Activated CD4-positive, CD25-positive, alpha-beta regulatory T cell treated with anti-CD3 and anti-CD28 coated beads, Interleukin-2, amount 50 U/mL, for 72 hours (primary cell): ENCODE measurements around the gene GJB3.
"Not testable (repeated sequence)": the region's sequence is repeated elsewhere in the genome, so short reads cannot be mapped to it uniquely, and the experiment has no call there.

Source experiments
- DNase-seq: peaks from one replicate; pipeline ENCODE4 v3.0.0; 2021

The GJB3 gene

DNA sequence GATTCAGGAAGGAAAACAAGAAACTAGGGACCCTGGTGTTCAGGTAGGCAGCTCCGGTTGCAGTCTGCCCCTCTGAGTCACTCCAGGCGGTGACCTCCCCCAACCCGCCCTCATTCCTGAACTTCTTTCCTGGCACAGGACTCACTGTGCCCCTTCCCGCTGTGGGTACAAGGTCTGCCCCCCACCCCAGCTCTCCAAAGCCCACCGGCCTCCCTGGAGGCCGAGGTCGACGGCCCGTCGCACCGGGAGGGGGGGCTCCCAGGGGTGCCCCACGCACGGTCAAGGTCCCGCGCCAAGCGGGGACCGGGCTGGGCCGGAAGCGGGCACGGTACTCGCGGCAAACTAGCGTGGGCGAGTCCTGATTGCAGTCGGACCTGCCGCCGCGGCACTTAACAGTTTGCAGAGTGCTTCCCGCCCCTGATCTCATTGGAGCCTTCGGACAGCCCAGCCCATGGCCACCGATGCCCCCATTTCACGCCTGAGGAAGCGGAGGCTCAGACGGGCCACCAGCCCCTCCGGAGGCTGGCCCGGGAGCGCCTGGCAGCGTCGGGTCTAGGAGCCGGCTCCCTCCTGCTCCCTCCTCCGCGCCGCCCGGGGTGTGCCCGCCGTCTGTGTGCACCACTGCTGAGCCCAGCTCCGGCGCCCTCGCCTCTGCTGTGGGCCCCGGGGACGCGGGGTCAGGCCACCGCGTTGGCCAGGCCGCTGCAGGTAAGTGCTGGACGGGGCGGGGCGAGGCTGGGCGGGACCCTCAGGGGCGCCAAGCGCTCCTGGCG lies at the start of gene GJB3:
Gene GJB3 (plus strand): TSS at position 144 of the 773 bp plus-strand sequence. CDS start 3,549 bp downstream, outside the sequence.
- DNase-seq: no peak

DNA sequence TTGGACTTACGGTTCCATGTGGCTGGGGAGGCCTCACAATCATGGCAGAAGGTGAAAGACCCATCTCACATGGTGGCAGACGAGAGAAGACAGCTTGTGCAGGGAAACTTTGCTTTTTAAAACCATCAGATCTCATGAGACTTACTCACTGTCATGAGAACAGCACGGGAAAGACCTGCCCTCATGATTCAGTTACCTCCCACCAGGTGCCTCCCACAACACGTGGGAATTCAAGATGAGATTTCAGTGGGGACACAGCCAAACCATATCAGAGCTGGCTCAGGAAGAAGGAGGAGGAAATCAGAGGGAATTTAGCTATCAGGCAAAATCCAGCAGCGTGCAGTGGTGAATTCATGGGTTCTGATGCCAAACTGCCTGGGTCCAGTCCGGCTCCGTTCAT lies 48.2 kb upstream of the GJB3 start:
- DNase-seq: not testable (repeated sequence)

DNA sequence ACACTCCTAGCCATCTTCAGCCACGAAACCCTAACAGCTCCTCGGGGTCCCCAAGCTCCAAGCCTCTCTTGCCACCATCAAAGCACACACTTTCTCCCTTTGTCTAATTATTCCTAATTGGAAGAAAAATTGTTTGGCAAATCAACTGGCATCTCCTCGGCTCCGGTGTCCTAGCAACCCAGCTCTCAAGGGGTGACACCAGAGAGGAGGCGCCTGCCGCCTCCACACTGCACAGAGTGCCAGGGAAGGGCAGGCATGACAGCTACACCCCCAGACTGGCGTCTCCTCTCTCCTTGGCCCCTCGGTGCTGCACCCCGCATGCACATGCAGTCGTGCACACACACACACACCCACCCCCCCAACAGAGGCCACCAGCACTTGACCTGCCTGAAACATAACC lies 44.3 kb upstream of the GJB3 start:
- no peak for DNase-seq

DNA sequence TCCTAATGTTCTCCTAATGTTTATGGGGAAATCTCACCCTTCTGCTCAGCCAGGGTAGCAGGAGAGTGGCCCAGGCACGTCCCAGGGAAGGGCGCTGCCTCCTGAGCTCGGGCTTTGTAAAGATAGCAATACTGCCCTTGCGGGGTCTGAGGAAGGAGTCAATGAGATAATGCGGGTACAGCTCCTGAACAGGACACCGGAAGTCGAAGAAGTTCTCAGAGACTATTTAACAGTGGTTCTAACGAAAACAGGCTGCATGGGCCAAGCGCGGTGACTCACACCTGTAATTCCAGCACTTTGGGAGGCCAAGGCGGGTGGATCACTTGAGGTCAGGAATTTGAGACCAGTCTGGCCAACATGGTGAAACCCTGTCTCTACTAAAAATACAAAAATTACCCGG lies 43.8 kb upstream of the GJB3 start:
- not testable (repeated sequence) for DNase-seq

DNA sequence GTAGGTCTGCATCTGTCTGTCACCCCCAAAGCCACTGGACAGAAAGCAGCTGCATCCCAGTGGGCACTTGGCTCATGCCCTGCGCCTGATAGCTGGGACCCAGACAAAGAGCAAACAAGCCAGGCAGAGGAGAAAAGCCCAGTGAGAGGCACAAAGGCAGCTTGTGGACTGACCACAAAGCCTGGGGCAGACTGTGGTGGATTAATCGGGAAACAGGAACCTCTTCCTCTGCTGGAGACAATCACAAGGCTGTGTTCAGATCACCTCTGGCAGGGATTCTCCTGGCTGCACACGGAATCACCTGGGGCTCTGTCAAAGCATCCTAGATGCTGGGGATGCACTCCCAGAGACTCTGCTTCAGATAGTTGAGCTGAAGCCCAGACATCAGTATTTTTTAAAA lies 41.4 kb upstream of the GJB3 start:
- DNase-seq: no peak

DNA sequence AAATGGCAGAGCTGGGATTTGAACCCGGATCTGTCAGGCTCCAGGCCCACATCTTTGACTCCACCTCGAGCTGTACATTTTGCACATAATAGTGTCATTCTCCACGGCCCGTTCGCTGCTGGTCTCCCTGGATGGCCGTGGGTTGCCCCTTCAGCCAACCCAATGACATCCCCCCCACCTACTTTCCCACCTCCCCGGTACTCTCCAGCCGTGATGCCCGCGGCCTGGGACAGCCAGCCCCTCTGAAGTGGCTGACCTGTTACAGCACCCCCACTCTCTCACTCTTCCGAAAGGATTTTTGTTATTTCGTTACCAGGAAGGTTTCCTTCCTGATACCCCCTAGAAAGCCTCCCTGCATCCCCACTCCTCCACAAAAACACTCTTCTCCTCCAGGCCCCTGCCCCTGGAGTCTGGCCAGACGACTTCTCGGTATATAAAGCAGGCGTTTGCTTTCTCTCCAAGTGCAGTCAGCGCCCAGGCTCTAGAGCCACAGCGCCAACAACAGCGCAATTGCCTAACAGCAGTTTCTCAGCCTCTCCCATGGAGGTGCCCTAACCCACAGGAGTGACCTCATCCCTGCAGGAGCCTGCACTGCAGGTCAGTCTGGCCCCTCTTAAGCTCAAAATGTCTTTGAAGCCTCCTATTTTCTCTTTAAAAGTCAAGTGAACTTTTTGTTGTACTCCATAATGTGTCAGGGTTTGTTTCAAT lies 40.7 kb upstream of the GJB3 start:
- DNase-seq: no peak

DNA sequence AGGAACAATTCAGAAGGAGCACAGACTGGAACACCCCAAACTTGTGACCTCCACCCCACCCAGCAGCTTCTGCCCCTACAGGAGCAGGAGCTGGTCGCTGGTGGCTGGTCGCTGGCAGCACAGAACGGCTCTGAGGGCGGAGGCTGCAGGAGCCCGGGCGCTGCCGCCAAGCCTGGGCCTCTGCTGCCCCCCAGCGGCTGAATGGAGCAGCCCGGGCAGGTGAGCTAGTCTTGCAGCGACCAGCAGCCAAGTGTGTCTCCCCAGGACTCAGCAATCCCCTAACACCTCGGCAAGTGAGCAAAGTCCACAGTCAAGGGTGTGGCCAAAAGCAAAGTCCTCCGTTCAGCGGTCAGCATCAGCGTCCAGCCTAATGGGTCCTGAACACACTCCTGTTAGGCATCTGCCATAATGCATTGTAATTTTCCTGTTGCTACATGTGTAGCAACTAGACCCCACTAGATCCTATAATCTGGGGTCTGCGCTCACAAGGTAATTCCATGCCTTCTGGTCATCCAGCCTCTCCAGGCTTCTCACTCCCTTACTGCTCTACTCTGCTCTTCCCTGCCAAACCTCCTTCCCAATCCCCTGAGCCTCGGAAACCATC lies 38.2 kb upstream of the GJB3 start:
- DNase-seq: peak; percentile 87

DNA sequence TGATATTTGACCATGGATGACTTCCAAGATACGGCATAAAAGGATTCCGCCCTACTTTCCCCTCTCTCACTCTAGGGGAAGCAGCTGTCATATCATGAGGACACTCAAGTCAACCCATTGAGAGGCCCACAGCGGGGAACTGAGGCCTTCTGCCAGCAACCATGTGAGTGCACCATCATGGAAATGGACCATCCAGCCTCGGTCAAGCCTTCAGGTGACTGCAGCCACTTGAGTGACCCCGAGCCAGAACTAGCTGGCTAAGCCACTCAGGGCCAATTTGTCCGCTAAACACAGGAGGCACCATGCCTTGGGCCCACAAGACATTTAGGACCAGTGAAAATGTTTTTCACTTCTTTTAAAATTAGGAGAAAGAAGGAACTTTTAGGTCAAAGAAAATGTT lies 37.2 kb upstream of the GJB3 start:
- no peak for DNase-seq

DNA sequence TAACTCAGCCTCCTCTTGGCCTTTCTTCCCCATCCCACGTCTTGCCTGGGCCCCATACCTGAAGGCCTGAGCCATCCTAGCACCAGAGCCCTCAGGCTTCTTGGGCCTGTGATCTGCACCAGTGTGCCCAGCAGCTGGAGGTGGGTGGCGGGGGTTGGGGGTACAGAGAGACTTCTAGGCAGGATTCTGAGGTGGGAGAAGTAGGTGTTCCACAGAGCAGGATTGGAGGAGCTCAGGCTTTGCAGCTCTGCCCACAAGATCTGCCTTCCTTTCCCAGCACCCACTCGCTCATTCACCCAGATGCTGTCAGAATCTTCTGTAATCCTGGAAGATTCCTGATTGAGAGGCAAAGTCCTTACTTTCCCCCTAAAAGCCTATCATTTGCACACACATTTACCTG lies 36.2 kb upstream of the GJB3 start:
- no peak for DNase-seq

DNA sequence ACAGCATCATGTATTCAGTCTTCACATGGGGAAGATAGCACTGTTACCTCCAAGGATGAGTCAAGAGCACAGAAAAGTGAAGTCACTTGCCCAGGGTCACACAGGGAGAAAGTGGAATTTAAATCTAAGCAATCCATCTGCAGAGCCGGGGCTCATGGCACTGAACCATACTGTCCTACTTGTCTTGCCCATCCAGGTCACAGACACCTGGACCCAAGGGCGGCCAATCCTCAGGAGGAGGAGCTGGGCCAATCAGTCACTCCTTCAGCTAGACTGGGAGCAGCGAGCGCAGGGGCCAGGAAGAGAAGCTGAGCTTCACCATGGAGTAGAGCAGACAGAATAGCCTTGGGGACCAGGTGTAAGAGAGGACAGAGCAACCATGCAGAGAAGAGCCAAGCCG lies 35.3 kb upstream of the GJB3 start:
- DNase-seq: no peak

DNA sequence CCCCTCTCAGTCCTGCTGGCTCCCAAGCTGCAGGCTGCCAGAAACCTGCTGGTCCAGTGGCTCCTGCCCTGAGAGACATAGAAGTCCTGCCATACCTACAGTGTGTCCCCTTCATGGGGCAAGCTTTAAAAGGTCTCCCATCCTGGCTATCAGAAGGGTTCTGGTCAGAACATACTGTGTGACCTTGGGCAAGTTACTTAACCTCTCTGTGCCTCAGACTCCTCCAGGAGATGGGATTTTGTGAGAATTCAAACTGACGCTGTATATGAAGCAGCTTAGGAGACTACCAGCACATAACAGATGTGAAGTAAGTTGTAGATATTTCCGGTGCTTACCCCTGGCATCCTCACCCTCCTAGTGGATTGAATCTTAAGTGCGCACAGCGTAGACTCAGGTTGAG lies 34.9 kb upstream of the GJB3 start:
- no peak for DNase-seq

DNA sequence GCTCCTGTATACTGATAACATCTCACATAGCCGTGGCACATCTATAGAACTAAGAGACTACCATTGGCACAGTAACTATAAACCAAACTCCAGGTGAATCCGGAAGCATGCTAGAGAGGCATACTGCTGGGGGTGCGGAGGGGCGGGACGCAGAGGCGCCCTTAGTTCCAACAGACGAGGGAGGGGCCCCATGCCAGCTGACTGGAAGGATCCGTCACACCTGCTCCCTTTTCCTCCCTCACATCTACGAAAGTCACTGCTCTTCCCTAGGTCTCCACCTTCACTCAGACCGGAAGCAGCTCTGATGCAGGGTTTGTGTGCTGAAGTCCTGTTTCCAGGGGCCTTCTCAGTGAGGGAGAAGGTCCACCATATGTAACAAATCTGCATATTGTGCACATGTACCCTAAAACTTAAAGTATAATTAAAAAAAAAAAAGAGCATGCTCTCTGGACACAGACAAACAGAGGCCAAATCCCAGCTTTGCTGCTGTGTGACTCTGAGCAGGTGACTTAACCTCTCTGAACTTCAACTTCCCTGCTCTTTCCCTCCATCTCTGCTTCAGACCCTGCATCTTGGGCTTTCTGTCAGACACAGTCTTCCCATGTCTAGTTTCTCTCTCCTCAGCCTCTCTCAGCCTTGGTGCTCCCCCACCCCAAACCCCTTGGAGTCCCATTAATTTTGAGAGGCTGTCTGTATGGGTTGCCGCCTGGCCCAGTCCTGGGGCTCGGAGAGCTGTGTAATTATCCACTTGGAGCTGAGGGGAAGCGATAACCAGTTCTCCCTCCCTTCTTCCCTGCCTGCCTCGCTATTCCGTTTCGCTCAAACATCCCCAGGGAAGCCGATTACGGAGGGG lies 34.0 kb upstream of the GJB3 start:
- no peak for DNase-seq

DNA sequence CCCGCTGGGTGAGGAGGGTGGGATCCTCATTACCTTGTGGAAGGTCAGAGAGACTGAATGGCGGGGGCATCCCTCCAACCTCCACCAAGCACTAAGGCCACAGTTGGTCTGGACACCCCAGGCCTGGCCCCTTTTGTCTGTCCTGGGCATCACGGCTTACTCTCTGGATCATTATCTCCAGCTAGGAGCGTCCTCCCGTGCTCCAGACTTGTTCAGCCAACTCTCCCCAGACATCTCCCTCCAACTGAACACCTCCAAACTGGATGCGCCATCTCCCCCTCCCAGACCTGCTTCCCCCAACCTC lies 33.4 kb upstream of the GJB3 start:
- DNase-seq: no peak

DNA sequence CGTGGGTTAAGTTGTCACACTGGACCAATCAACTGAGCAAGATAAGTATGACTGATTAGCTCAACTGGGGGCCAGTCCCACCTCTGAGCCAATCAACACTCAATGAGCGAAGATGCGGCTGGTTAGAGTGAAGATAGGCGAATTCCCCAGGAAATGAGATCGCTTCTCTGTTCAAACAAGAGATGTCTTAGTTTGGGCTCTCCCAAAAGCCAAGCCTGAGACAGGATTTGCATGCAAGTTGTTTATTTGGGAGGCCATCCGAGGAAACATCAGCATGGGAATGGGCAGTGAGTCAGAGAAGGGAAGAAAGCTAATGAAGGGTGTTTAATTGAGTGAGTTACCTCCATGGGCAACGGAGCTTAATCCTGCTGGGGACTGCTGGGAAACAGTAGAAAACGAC lies 31.0 kb upstream of the GJB3 start:
- no peak for DNase-seq

DNA sequence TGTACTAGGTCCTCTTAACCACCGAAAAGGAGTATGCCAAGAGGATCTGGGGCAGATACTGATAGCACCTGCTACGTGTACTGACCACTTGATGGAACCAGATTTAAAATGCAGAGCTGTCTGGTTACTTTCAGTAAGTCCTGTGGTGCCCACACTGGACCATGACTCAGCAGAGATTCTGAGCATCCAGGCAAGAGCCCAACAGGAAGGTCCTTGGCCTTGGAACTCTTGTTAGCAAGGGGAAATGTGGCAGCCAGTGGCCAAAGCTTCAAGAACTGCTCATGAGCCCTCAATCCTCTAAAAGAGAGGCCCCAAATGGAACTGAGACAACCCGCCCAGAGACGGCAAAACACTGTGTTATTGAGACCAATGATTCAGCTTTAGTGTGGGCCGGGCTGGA lies 30.4 kb upstream of the GJB3 start:
- no peak for DNase-seq

DNA sequence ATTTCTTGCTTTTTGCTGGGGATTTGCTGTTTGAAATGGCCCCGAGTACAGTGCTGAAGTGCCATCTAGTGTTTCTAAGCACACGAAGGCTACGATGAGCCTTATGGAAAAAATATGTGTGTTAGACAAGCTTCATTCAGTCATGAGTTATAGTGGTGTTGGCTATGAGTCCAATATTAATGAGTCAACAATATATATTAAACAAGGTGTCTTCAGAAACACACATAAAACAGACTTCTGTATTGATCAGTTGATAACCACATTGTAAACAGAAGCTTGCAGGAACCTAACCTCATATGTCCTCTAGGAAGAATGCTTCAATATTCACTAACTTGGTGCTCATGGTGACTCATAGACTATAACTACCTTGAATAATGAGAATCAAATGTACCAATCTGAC lies 27.9 kb upstream of the GJB3 start:
- DNase-seq: no peak

DNA sequence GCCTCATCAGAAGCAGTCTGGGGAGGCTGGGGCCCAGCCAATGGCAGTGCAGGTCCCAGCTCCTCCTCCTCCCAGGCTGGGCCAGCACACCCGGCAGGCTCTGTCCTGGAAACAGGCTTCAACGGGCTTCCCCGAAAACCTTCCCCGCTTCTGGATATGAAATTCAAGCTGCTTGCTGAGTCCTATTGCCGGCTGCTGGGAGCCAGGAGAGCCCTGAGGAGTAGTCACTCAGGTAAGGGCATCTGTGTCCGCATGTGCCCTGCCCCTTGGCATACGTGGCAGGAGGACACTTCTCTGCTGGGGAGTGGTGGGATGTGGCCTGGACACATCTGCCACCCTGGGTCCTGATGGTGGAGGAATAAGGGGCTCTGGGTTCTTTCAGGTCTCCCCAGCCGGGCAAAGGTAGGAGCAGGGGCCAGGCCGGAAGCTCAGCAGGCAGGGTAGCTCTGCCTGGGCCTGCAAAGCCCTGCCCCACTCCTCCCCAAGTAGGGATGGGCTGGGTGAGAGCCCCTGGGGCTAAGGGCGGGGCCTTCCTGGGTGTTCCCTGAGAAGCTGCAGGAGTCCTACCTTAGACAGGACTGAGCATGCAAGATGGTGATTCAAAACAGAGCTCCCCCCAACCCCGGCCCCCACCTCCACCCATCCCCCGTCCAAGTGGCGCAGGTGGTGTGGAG lies 25.9 kb upstream of the GJB3 start, which contains the start of gene GJB5:
Gene GJB5 (plus strand): TSS at position 84 of the 674 bp plus-strand sequence. CDS start 2,284 bp downstream, outside the sequence.
- DNase-seq: no peak

DNA sequence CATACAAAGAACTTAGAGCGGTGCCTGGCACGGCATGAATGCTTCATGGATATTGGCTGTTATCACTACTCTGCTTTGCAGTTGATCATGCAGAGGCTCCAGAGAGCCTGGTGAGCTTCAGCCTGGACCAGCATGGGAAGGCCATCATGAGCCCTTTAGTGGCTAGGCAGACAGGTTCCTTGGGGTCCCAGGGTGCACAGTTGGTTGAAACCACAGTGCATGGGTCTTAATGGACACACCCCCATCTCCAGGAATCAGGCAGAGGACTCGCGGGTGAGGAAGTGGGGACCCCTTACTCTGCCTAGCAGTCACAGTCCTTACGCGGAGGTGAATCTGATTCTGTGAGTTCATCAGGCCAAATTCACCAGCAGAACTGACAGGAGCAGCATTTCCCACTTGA lies 25.1 kb upstream of the GJB3 start:
- DNase-seq: no peak

DNA sequence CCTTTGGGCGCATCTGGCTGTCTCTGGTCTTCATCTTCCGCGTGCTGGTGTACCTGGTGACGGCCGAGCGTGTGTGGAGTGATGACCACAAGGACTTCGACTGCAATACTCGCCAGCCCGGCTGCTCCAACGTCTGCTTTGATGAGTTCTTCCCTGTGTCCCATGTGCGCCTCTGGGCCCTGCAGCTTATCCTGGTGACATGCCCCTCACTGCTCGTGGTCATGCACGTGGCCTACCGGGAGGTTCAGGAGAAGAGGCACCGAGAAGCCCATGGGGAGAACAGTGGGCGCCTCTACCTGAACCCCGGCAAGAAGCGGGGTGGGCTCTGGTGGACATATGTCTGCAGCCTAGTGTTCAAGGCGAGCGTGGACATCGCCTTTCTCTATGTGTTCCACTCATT lies 23.6 kb upstream of the GJB3 start:
- no peak for DNase-seq

DNA sequence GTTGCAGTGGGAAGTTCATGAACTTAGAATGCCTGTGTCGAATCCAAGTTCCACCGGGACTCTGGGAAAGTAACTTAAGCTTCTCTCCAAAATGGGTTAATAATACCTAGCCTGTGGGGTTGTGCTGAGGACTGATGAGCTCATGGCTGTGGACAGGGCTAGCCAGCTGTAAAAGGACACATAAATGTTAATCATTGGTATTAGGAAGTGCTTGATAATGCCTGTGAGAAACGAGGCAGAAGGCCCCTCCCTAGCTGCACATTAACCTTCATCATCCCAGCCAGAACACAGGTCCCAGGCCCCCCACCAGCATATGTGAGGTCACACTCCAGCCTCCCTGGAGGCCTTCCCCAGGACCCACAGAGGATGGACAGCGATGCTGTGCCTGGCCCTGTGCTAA lies 22.3 kb upstream of the GJB3 start:
- no peak for DNase-seq

DNA sequence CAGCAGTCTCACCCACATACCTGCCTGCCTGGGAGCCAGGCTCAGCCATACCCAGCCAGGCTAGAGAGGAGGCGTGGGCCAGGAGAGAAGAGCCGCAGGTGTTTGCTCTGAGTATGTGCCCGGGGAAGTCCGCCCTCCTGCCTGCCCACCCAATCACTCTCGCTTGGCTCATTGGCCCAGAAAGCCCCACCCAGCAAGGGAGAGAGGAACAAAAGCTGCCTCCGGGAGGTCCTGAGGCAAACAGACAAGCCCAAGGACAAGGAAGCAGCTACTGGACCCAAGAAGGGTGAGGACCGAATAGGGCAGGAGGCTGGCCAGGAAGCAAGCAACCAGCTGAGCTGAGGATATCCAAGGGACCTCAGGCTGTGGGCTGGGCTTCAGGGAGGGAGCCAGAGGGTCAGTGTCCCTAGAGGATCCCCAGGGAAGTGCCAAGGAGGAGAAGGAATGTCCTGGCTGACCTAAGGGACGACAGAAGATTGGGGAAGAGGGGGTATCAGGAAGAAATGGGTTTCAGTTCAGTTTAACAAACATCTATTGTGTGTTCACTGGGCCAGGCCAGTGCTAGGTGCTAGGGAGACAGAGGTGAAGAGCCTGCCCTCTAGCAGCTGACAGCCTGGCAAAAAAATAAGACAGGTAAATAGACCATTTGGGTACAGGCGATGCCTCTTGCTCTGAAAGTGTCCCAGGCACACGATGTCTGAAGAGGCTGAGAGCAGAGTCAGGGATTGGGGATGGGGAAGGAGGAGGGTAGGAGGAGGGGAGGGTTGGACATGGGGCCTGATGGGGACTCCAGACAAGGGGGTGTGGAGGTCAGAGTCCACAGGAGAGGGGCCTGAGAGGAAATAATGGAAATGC lies 21.3 kb upstream of the GJB3 start, which contains the start of gene GJB4:
Gene GJB4 (plus strand): TSS at position 238 of the 855 bp plus-strand sequence. CDS start 1,515 bp downstream, outside the sequence.
- DNase-seq: no peak
